GM12875 (cell line): ENCODE results near the gene RABGAP1L.

Experiments used
- H3K4me3 ChIP-seq: one replicate; pipeline ENCODE4 v1.5.1; 2011; ENCODE audit warnings: low read depth, low read length, control low read depth
- TF ChIP-seq, protein P1 (sequence below): IDR thresholded peaks from 2 replicates; pipeline ENCODE4 v1.5.1; 2011; ENCODE audit warnings: low read depth, mild to moderate bottlenecking, control low read depth, inconsistent platforms, low read length, moderate library complexity, borderline replicate concordance; ENCODE audit not compliant: insufficient read depth

Gene RABGAP1L

GRCh38 chr1:174266991-174267612, 107.8 kb downstream of the RABGAP1L start:
- TF ChIP-seq, protein P1, sequence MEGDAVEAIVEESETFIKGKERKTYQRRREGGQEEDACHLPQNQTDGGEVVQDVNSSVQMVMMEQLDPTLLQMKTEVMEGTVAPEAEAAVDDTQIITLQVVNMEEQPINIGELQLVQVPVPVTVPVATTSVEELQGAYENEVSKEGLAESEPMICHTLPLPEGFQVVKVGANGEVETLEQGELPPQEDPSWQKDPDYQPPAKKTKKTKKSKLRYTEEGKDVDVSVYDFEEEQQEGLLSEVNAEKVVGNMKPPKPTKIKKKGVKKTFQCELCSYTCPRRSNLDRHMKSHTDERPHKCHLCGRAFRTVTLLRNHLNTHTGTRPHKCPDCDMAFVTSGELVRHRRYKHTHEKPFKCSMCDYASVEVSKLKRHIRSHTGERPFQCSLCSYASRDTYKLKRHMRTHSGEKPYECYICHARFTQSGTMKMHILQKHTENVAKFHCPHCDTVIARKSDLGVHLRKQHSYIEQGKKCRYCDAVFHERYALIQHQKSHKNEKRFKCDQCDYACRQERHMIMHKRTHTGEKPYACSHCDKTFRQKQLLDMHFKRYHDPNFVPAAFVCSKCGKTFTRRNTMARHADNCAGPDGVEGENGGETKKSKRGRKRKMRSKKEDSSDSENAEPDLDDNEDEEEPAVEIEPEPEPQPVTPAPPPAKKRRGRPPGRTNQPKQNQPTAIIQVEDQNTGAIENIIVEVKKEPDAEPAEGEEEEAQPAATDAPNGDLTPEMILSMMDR = no peak
- H3K4me3 ChIP-seq = no peak overlapping the region

- TF ChIP-seq, protein P1 = no peak
- no peak overlapping the region for H3K4me3 ChIP-seq
Measured at GRCh38 chr1:174269989-174270651, 110.8 kb downstream of the RABGAP1L start.

DNA sequence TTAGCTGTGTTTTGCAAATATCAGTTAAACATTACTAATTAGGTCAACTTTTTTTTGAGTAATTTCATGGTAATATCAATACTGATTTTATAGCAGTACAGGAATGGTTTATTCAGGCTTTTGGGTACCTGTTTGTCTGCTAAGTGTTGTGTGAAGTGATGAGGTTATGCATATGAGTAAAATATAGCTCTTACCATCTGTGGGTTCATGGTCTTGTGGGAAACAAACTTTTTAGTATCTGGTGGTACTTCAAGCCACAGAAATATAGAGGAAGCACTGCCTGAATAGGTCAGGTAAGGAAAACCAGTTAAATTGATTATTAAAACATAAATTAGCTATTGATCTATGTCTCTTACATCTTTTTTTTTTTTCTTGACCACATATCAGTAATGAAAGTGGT, 113.9 kb downstream of the RABGAP1L start:
- TF ChIP-seq, protein P1 = no peak
- H3K4me3 ChIP-seq = no peak overlapping the region

GRCh38 chr1:174273776-174274175, 114.5 kb downstream of the RABGAP1L start:
- TF ChIP-seq, protein P1 = no peak
- no peak overlapping the region for H3K4me3 ChIP-seq

DNA sequence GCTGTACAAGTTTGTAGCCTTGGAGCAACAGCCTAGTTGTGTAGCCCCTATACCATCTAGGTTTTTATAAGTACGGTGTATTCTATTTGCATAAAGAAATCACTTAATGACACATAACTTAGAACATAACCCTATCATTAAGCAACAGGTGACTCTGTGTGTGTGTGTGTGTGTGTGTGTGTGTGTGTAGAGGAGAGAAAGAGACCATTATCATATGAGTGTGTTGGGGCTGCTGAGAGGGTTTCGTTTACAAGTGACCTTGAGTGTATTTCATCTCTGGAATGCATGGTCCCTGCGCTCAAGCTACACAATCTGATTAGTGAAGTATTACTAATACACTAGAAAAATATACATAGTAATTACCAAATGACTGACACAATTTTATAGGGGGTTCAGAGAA, 115.1 kb downstream of the RABGAP1L start:
- no peak overlapping the region for H3K4me3 ChIP-seq
- TF ChIP-seq, protein P1 = no peak

DNA sequence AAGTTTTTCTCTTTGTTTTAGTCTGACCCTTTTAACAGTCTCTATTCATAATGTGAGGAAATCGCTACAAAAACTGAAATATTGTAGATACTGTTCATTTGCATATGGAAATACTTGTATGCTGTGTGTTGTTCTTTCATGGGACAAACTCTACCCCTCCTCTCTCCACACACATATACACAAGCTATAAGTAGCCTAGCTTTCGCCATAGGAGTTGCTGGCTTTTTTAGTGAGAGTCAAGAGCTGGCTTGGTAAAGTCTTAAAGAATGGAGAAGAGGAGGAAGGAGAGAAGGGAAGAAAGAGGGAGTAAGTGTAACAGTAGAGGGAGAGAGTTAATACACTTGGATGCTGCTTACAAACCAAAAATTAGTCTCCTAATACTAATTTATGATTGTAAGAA, 115.6 kb downstream of the RABGAP1L start:
- TF ChIP-seq, protein P1 = no peak

DNA sequence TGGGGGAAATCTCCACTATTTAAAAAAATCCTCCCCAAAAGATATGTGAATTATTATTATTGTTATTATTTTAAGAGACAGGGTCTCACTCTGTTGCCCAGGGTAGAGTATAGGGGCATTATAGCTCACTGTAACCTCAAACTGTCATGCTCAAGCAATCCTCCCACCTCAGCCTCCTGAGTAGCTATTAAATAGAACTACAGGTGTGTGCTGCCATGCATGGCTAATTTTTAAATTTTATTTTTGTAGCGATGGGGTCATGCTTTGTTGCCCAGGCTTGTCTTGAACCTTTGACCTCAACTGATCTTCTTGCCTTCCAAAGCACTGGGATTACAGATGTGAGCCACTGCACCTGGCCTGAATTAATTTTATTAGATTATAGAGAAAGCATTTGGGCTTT, 116.8 kb downstream of the RABGAP1L start:
- TF ChIP-seq, protein P1 = no peak
- H3K4me3 ChIP-seq = no peak overlapping the region

More for the DNA sequence above, 115.6 kb downstream of the RABGAP1L start:
- H3K4me3 ChIP-seq = no peak overlapping the region
